ENCODE measurements around the gene EHMT1. TPM values are rescaled to one million over a fixed set of nuclear protein-coding genes. Genes with fewer than 3 reads are reported as not detected.

The EHMT1 gene
- total and polyA plus RNA-seq, 2 of the 8 experiments (the other 6 are each of a cell fraction or from before 2014, with no cell fraction given) = 95.7 to 163 TPM

DNA sequence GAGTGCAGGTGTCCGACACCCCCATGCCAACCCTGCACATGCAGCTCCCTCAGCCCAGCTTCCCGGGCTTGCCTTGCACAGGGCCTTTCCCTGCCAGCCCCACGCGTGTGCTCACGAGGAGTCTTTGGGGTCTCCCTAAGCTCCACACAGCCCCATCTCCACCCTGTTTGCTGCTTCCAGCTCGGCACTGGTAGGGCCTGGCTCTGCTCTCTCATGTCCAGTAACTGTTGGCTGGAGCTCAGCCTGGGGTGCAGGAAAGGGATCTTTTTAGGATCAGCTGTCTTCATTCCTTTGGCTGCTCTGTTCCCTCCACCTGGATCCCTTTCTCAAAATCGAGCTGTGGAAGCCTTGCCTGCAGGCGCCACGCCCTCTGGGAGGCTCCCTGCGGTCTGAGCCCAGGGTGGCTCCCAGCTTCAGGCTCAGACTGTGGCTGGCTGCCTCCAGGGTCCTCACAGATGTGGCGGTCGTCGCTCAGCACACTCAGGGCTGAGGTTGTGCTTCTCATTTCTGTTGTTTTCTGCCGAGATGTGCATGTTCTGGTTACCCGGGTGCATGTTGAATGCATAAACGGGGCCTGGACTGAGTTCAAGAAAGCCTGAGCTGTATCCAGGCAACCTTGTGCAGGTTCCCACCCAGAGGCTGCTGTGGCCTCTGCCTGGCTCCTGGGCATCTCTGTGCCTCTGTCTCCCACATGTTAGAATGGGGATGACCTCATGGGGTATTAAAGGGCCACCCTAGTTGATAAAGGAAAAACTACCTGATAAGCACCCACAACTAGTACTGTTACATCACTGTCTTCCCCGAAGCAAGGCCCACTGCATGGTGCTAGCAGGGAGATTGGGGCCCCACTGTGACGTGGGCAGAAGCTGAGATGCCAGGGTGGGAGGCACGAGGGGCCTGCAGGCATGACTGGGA, 263.0 kb downstream of the EHMT1 start (continued):
- TF ChIP-seq, protein P1, sequence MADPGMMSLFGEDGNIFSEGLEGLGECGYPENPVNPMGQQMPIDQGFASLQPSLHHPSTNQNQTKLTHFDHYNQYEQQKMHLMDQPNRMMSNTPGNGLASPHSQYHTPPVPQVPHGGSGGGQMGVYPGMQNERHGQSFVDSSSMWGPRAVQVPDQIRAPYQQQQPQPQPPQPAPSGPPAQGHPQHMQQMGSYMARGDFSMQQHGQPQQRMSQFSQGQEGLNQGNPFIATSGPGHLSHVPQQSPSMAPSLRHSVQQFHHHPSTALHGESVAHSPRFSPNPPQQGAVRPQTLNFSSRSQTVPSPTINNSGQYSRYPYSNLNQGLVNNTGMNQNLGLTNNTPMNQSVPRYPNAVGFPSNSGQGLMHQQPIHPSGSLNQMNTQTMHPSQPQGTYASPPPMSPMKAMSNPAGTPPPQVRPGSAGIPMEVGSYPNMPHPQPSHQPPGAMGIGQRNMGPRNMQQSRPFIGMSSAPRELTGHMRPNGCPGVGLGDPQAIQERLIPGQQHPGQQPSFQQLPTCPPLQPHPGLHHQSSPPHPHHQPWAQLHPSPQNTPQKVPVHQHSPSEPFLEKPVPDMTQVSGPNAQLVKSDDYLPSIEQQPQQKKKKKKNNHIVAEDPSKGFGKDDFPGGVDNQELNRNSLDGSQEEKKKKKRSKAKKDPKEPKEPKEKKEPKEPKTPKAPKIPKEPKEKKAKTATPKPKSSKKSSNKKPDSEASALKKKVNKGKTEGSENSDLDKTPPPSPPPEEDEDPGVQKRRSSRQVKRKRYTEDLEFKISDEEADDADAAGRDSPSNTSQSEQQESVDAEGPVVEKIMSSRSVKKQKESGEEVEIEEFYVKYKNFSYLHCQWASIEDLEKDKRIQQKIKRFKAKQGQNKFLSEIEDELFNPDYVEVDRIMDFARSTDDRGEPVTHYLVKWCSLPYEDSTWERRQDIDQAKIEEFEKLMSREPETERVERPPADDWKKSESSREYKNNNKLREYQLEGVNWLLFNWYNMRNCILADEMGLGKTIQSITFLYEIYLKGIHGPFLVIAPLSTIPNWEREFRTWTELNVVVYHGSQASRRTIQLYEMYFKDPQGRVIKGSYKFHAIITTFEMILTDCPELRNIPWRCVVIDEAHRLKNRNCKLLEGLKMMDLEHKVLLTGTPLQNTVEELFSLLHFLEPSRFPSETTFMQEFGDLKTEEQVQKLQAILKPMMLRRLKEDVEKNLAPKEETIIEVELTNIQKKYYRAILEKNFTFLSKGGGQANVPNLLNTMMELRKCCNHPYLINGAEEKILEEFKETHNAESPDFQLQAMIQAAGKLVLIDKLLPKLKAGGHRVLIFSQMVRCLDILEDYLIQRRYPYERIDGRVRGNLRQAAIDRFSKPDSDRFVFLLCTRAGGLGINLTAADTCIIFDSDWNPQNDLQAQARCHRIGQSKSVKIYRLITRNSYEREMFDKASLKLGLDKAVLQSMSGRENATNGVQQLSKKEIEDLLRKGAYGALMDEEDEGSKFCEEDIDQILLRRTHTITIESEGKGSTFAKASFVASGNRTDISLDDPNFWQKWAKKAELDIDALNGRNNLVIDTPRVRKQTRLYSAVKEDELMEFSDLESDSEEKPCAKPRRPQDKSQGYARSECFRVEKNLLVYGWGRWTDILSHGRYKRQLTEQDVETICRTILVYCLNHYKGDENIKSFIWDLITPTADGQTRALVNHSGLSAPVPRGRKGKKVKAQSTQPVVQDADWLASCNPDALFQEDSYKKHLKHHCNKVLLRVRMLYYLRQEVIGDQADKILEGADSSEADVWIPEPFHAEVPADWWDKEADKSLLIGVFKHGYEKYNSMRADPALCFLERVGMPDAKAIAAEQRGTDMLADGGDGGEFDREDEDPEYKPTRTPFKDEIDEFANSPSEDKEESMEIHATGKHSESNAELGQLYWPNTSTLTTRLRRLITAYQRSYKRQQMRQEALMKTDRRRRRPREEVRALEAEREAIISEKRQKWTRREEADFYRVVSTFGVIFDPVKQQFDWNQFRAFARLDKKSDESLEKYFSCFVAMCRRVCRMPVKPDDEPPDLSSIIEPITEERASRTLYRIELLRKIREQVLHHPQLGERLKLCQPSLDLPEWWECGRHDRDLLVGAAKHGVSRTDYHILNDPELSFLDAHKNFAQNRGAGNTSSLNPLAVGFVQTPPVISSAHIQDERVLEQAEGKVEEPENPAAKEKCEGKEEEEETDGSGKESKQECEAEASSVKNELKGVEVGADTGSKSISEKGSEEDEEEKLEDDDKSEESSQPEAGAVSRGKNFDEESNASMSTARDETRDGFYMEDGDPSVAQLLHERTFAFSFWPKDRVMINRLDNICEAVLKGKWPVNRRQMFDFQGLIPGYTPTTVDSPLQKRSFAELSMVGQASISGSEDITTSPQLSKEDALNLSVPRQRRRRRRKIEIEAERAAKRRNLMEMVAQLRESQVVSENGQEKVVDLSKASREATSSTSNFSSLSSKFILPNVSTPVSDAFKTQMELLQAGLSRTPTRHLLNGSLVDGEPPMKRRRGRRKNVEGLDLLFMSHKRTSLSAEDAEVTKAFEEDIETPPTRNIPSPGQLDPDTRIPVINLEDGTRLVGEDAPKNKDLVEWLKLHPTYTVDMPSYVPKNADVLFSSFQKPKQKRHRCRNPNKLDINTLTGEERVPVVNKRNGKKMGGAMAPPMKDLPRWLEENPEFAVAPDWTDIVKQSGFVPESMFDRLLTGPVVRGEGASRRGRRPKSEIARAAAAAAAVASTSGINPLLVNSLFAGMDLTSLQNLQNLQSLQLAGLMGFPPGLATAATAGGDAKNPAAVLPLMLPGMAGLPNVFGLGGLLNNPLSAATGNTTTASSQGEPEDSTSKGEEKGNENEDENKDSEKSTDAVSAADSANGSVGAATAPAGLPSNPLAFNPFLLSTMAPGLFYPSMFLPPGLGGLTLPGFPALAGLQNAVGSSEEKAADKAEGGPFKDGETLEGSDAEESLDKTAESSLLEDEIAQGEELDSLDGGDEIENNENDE (IDR thresholded peaks at IDR 0.05; ENCODE audit: insufficient replicate concordance, low read length) = no peak
- no peak for TF ChIP-seq SP1 (IDR thresholded peaks at IDR 0.05; ENCODE audit: low read depth, low read length)
- TF ChIP-seq USF2 (IDR thresholded peaks at IDR 0.05; ENCODE audit: low read length) = no peak
- TF ChIP-seq CHD2 (IDR thresholded peaks at IDR 0.05; ENCODE audit: low read length) = no peak
- no peak for TF ChIP-seq SAP30 (IDR thresholded peaks at IDR 0.05; ENCODE audit: insufficient read depth, insufficient replicate concordance, low read length)
- no peak for TF ChIP-seq TAF7 (optimal IDR thresholded peaks at IDR 0.05; ENCODE audit: borderline replicate concordance, low read depth, low read length)
- TF ChIP-seq MAX (IDR thresholded peaks at IDR 0.05) = no peak
- TF ChIP-seq CBX5 (IDR thresholded peaks at IDR 0.05; ENCODE audit: low read depth, low read length) = no peak

Data from H1 (cell line).